ENCODE results near the gene TMED9. TPM values are rescaled to one million over a fixed set of nuclear protein-coding genes. Genes with fewer than 3 reads are reported as not detected.

The TMED9 gene
- total and polyA plus RNA-seq, 2 of the 4 experiments (the other 2 are of a cell fraction) = 123 to 357 TPM

- no TSS peak for BruUV-seq (replicated peaks)
These were observed 2.1 kb downstream of the TMED9 start for GRCh38 chr5:177594071-177594470.

More at GRCh38 chr5:177594071-177594470, 2.1 kb downstream of the TMED9 start:
- Histone ChIP-seq H3K56ac (ENCODE audit: extremely low read depth, insufficient read depth, low read length) (no peak overlapping the region), H3K79me1 (ENCODE audit: low read depth in 1 of 2, low read length in 2 of 2) (peaks cover 15 to 44% of the 10 kb centered on the region in 2 experiments), H2BK120ac (ENCODE audit: low read depth, low read length) (no peak overlapping the region), H3K27me3 (ENCODE audit: control insufficient read depth, insufficient read depth, low read length) (no peaks in the 10 kb centered on the region), H2BK5ac (ENCODE audit: low read depth, low read length, poor library complexity, severe bottlenecking) (no peak overlapping the region), H2BK20ac (ENCODE audit: low read depth, low read length) (no peak overlapping the region), H2AK5ac (ENCODE audit: low read depth, low read length) (no peak overlapping the region), H3K4ac (ENCODE audit: low read depth, low read length) (no peak overlapping the region), H3K23ac (ENCODE audit: low read depth, low read length) (no peak overlapping the region; the same call in 1 of the 2 replicates), H3K36me3 (ENCODE audit: control insufficient read depth, insufficient read depth, low read length) (peaks cover 35% of the 10 kb centered on the region), H3K18ac (ENCODE audit: low read depth, low read length) (no peak overlapping the region), H3K9me3 (ENCODE audit: control insufficient read depth, insufficient read depth, low read length) (no peaks in the 10 kb centered on the region), H4K91ac (ENCODE audit: insufficient read depth, low read depth, low read length) (no peak overlapping the region), H3K9ac (ENCODE audit: low read depth, low read length) (no peak overlapping the region), H3K27ac (ENCODE audit: insufficient read depth, low read length) (no peak overlapping the region), H3K4me1 (ENCODE audit: control insufficient read depth, insufficient read depth, low read length) (peaks cover 3% of the 10 kb centered on the region; the same call in 1 of the 2 replicates), H4K5ac (ENCODE audit: low read depth, low read length) (no peak overlapping the region), H3K4me2 (ENCODE audit: low read depth, low read length) (no peak overlapping the region), H3K14ac (replicated peaks; ENCODE audit: low read depth, low read length) (no peak overlapping the region), H2AFZ (replicated peaks; ENCODE audit: low read length, poor library complexity) (no peak overlapping the region), H4K8ac (ENCODE audit: low read depth in 2 of 2, low read length in 2 of 2) (no peak overlapping the region), H3K4me3 (ENCODE audit: insufficient read depth, low read depth, low read length) (no peak overlapping the region), H4K20me1 (ENCODE audit: insufficient read depth, low read length) (peaks cover 8% of the 10 kb centered on the region; the same call in 1 of the 2 replicates), H2AK9ac (replicated peaks; ENCODE audit: low read depth, low read length, poor library complexity) (peak overlapping the region; percentile 5), H2BK15ac (ENCODE audit: low read depth, low read length) (no peak overlapping the region), H3K9me1 (ENCODE audit: insufficient read depth, low read length) (peaks cover 19% of the 10 kb centered on the region)
- ATAC-seq (ENCODE audit: low read depth) (no peak), DNase-seq (no peak)
- dilution Hi-C loops (cut with HindIII; ENCODE audit: low sequenced_read_pairs, unreplicated experiment) (no loop called here), intact Hi-C loops (cut with micrococcal nuclease) (no loop called here), in situ Hi-C loops (cut with MboI; ENCODE audit: low sequenced_read_pairs) (no loop called here)
- POLR2A ChIA-PET (ENCODE audit: unreplicated experiment) = no interaction called here
- CTCF ChIA-PET = no interaction called here
- 92% methylated on average over 4 of the region's 8 CpGs; no CpG with 5 or more reads in 1 of the 2 experiments for whole genome bisulfite sequencing, 2 experiments (ENCODE audit: extremely low coverage in 2 of 2, insufficient read length in 1 of 2)
- TF ChIP-seq MAZ (IDR thresholded peaks at IDR 0.05; ENCODE audit: borderline replicate concordance, low read depth, low read length) (no peak), CEBPB (IDR thresholded peaks at IDR 0.05; ENCODE audit: low read depth, low read length) (no peak), RAD21 (IDR thresholded peaks at IDR 0.05; ENCODE audit: low read length) (no peak), POLR2A (IDR thresholded peaks at IDR 0.05; ENCODE audit: low read depth, low read length) (no peak), RFX5 (IDR thresholded peaks at IDR 0.05; ENCODE audit: low read depth, low read length) (no peak), ELK1 (IDR thresholded peaks at IDR 0.05; ENCODE audit: borderline replicate concordance, low read depth, low read length) (no peak)
